IMR-90 (cell line): ENCODE results near the gene APPBP2. TPM values are rescaled to one million over a fixed set of nuclear protein-coding genes. Genes with fewer than 3 reads are reported as not detected.

Source experiments
- ATAC-seq: fragments of 200-7000 bp; cut with Tn5 transposase; 2 replicates; pipeline ENCODE4 v1.9.1; 2020; ENCODE audit warnings: low read depth, mild to moderate bottlenecking, moderate library complexity
- BruUV-seq: library from RNA; stranded (reverse); fragments of 400-500 nt; replicated peaks from 2 replicates; lab custom pipeline; 2021; lab: Mats Ljungman, UMichigan
- CTCF ChIA-PET: fragments of 300-600 bp; formaldehyde crosslinking; extraction: SDS; loops from one replicate; lab custom pipeline; 2021; ENCODE audit warnings: antibody characterized with exemption; lab: Yijun Ruan, JAX
- POLR2A ChIA-PET: fragments of 300-600 bp; sonication (Branson Sonifier 250); formaldehyde crosslinking; loops from one replicate; lab custom pipeline; 2022; ENCODE audit warnings: antibody characterized with exemption; ENCODE audit not compliant: unreplicated experiment; lab: Charles Lee
- DNase-seq: peaks from one replicate; pipeline ENCODE4 v3.0.0; 2013
- H2AFZ ChIP-seq: replicated peaks from 2 replicates; pipeline ENCODE3; 2013; ENCODE audit warnings: low read length, mild to moderate bottlenecking; ENCODE audit not compliant: poor library complexity
- H2AK5ac ChIP-seq: 2 replicates; pipeline ENCODE4 v1.6.1; 2013; ENCODE audit warnings: low read depth, low read length, inconsistent platforms
- H2AK9ac ChIP-seq: replicated peaks from 2 replicates; pipeline ENCODE3; 2013; ENCODE audit warnings: mild to moderate bottlenecking, low read depth, low read length, moderate library complexity; ENCODE audit not compliant: poor library complexity
- H2BK120ac ChIP-seq: 2 replicates; pipeline ENCODE4 v1.6.1; 2013; ENCODE audit warnings: low read depth, low read length, inconsistent platforms
- H2BK15ac ChIP-seq: 3 replicates; pipeline ENCODE4 v1.6.1; 2013; ENCODE audit warnings: low read depth, low read length, inconsistent platforms
- H2BK20ac ChIP-seq: 2 replicates; pipeline ENCODE4 v1.6.1; 2013; ENCODE audit warnings: low read depth, mild to moderate bottlenecking, inconsistent platforms, low read length, moderate library complexity
- H2BK5ac ChIP-seq: 2 replicates; pipeline ENCODE4 v1.6.1; 2013; ENCODE audit warnings: mild to moderate bottlenecking, low read depth, low read length, inconsistent platforms; ENCODE audit not compliant: poor library complexity, severe bottlenecking
- H3K14ac ChIP-seq: replicated peaks from 2 replicates; pipeline ENCODE4 v1.6.1; 2013; ENCODE audit warnings: low read depth, low read length, inconsistent platforms
- H3K18ac ChIP-seq: 2 replicates; pipeline ENCODE4 v1.6.1; 2013; ENCODE audit warnings: low read depth, low read length, control low read depth
- H3K23ac ChIP-seq: 2 replicates; pipeline ENCODE4 v1.6.1; 2013; ENCODE audit warnings: low read depth, low read length, inconsistent platforms
- H3K27ac ChIP-seq: 2 replicates; pipeline ENCODE4 v1.5.1; 2013; ENCODE audit warnings: mild to moderate bottlenecking, control low read depth, low read length; ENCODE audit not compliant: insufficient read depth
- H3K27me3 ChIP-seq: 2 replicates; pipeline ENCODE4 v1.6.1; 2013; ENCODE audit warnings: low read length; ENCODE audit not compliant: control insufficient read depth, insufficient read depth
- H3K36me3 ChIP-seq: 2 replicates; pipeline ENCODE4 v1.6.1; 2013; ENCODE audit warnings: low read length, mixed read lengths; ENCODE audit not compliant: control insufficient read depth, insufficient read depth
- H3K4ac ChIP-seq: 2 replicates; pipeline ENCODE4 v1.6.1; 2013; ENCODE audit warnings: low read depth, low read length, inconsistent platforms
- H3K4me1 ChIP-seq: 2 replicates; pipeline ENCODE4 v1.6.1; 2013; ENCODE audit warnings: low read length, mixed read lengths; ENCODE audit not compliant: control insufficient read depth, insufficient read depth
- H3K4me2 ChIP-seq: 2 replicates; pipeline ENCODE4 v1.6.1; 2013; ENCODE audit warnings: low read depth, mild to moderate bottlenecking, control low read depth, low read length, moderate library complexity
- H3K4me3 ChIP-seq: 2 replicates; pipeline ENCODE4 v1.5.1; 2013; ENCODE audit warnings: low read depth, mild to moderate bottlenecking, control low read depth, low read length, moderate library complexity; ENCODE audit not compliant: insufficient read depth
- H3K56ac ChIP-seq: 2 replicates; pipeline ENCODE4 v1.6.1; 2013; ENCODE audit warnings: low read length, inconsistent platforms; ENCODE audit not compliant: insufficient read depth; ENCODE audit errors: extremely low read depth
- H3K79me1 ChIP-seq, 2 experiments: 2 replicates each; pipeline ENCODE4 v1.6.1; 2013; ENCODE audit warnings: low read length in 2 of 2, inconsistent platforms in 1 of 2, low read depth in 1 of 2
- H3K9ac ChIP-seq: 2 replicates; pipeline ENCODE4 v1.6.1; 2013; ENCODE audit warnings: low read depth, low read length, control low read depth
- H3K9me1 ChIP-seq: 2 replicates; pipeline ENCODE4 v1.6.1; 2013; ENCODE audit warnings: low read length, inconsistent platforms; ENCODE audit not compliant: insufficient read depth
- H3K9me3 ChIP-seq: 2 replicates; pipeline ENCODE4 v1.6.1; 2013; ENCODE audit warnings: low read length; ENCODE audit not compliant: control insufficient read depth, insufficient read depth
- H4K20me1 ChIP-seq: 2 replicates; pipeline ENCODE4 v1.6.1; 2013; ENCODE audit warnings: low read length, inconsistent platforms; ENCODE audit not compliant: insufficient read depth
- H4K5ac ChIP-seq: 2 replicates; pipeline ENCODE4 v1.6.1; 2013; ENCODE audit warnings: mild to moderate bottlenecking, low read depth, low read length, control low read depth
- H4K8ac ChIP-seq, 2 experiments: 2 replicates each; pipeline ENCODE4 v1.6.1; 2013; ENCODE audit warnings: low read depth in 2 of 2, low read length in 2 of 2, control low read depth in 1 of 2, inconsistent platforms in 1 of 2
- H4K91ac ChIP-seq: 2 replicates; pipeline ENCODE4 v1.6.1; 2013; ENCODE audit warnings: low read depth, low read length, inconsistent platforms; ENCODE audit not compliant: insufficient read depth
- BHLHE40 ChIP-seq: fragments of 150-350 bp; IDR thresholded peaks from 2 replicates; pipeline ENCODE4 v1.6.1; 2016; ENCODE audit warnings: mild to moderate bottlenecking, low read depth, low read length
- MAFK ChIP-seq: IDR thresholded peaks from 2 replicates; pipeline ENCODE4 v1.6.1; 2012; ENCODE audit warnings: low read depth, low read length, improper control_type of control experiment
- MAZ ChIP-seq: IDR thresholded peaks from 2 replicates; pipeline ENCODE4 v1.6.1; 2012; ENCODE audit warnings: low read depth, mild to moderate bottlenecking, low read length, improper control_type of control experiment, moderate library complexity, borderline replicate concordance
- POLR2A ChIP-seq: IDR thresholded peaks from 2 replicates; pipeline ENCODE4 v1.6.1; 2012; ENCODE audit warnings: mild to moderate bottlenecking, low read depth, low read length
- RAD21 ChIP-seq: IDR thresholded peaks from 2 replicates; pipeline ENCODE4 v1.6.1; 2012; ENCODE audit warnings: low read length, improper control_type of control experiment
- RFX5 ChIP-seq: IDR thresholded peaks from 2 replicates; pipeline ENCODE4 v1.8.0; 2012; ENCODE audit warnings: low read depth, mild to moderate bottlenecking, low read length, moderate library complexity
- SMC3 ChIP-seq: fragments of 150-350 bp; IDR thresholded peaks from 2 replicates; pipeline ENCODE4 v1.6.1; 2016; ENCODE audit warnings: low read depth, mild to moderate bottlenecking, antibody characterized with exemption, low read length, moderate library complexity
- WGBS, 2 experiments: methylation state at CpG; one replicate each; pipeline versions ENCODE4 v1.1.5 to v1.1.7; 2013; ENCODE audit warnings: missing lambda C conversion rate in 2 of 2; ENCODE audit not compliant: insufficient read length in 1 of 2; ENCODE audit errors: extremely low coverage in 2 of 2; 5-methylcytosine and 5-hydroxymethylcytosine counted together
- dilution Hi-C: fragments of 300-500 bp; cut with HindIII; formaldehyde crosslinking; loops from one replicate; pipeline ENCODE4 v1.14.3; 2018; ENCODE audit warnings: low sequenced_read_pairs; ENCODE audit not compliant: unreplicated experiment
- in situ Hi-C: fragments of 300-500 bp; cut with MboI; formaldehyde crosslinking; loops from 3 replicates; pipeline ENCODE4 v1.14.3; 2019; ENCODE audit warnings: low sequenced_read_pairs, inconsistent platforms, mixed read lengths
- intact Hi-C: fragments of 100-400 bp; cut with micrococcal nuclease; formaldehyde crosslinking; loops from 2 replicates; pipeline ENCODE4 v1.10.0; 2022
- polyA plus RNA-seq, 3 experiments: library from polyadenylated mRNA; depleted of rRNA; stranded (reverse); fragments of >200 nt; gene quantifications; 2 replicates each; pipeline ENCODE4 v1.2.3, GENCODE V29; 2012; ENCODE audit warnings: low replicate concordance in 1 of 3
- total RNA-seq: library from RNA; depleted of rRNA; stranded (reverse); fragments of >200 nt; gene quantifications from 2 replicates; pipeline ENCODE4 v1.2.3, GENCODE V29; 2012
- TF ChIP-seq, protein P1 (sequence below): fragments of 150-350 bp; IDR thresholded peaks from 2 replicates; pipeline ENCODE4 v1.6.1; 2016; ENCODE audit warnings: low read depth, mild to moderate bottlenecking, low read length, moderate library complexity, borderline replicate concordance
- TF ChIP-seq, protein P2 (sequence below): fragments of 150-350 bp; IDR thresholded peaks from 2 replicates; pipeline ENCODE4 v1.6.1; 2017; ENCODE audit warnings: mild to moderate bottlenecking, antibody characterized with exemption, low read length, low read depth

The APPBP2 gene
- total and polyA plus RNA-seq, 2 of the 4 experiments (the other 2 are of a cell fraction) = 12.3 to 93.9 TPM

DNA sequence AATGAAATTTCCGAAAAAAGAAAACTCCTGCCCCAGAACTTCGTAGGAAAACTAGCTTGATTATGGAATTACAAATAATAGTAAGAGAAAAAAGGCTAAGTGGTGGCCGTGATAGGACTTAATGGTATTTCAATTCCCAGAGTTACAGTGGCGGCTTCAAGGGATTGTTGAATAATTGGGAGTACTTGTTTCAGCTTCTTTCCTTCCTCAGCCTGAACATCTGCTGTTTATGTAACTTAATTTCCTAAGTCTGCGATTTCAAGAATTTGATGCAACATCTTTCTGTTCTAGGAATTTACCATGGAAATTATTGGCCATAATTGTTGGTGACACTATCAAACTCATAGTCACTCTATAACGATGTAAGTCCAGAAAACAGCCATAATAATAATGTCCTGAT lies 684 bp upstream of the APPBP2 start:
- Histone ChIP-seq H3K27ac (no peak overlapping the region), H3K56ac (peak overlapping the region; percentile 78), H2BK5ac (peak overlapping the region; percentile 88), H3K9me3 (no peaks in the 10 kb centered on the region), H3K4me1 (peaks cover 6% of the 10 kb centered on the region; the same call in 1 of the 2 replicates), H3K36me3 (no peaks in the 10 kb centered on the region), H2BK15ac (no peak overlapping the region), H2AK5ac (no peak overlapping the region), H2AFZ (no peak overlapping the region), H4K5ac (peak overlapping the region; percentile 46; the same call in 1 of the 2 replicates), H3K18ac (peak overlapping the region; percentile 83; the same call in 1 of the 2 replicates), H3K14ac (peak overlapping the region; percentile 94; the same call in 1 of the 2 replicates), H4K8ac (peak overlapping the region; percentile 87 to 90; a peak in 2 of 4 replicates), H4K91ac (no peak overlapping the region), H3K9me1 (peaks cover 6% of the 10 kb centered on the region; the same call in 1 of the 2 replicates), H3K23ac (peak overlapping the region; percentile 94; the same call in 1 of the 2 replicates), H4K20me1 (peaks cover 40% of the 10 kb centered on the region), H2BK20ac (no peak overlapping the region), H3K4ac (no peak overlapping the region), H3K9ac (peak overlapping the region; percentile 96; the same call in 1 of the 2 replicates), H2AK9ac (no peak overlapping the region), H3K27me3 (no peaks in the 10 kb centered on the region), H2BK120ac (no peak overlapping the region), H3K79me1 (peaks cover 0 to 45% of the 10 kb centered on the region in 2 experiments; a peak in 2 of 4 replicates), H3K4me3 (peak overlapping the region; percentile 95), H3K4me2 (peak overlapping the region; percentile 79)
- intact Hi-C loops (loop anchor here (5.0 kb wide), 1 partner anchor 111 kb away; no protein-coding TSS in a partner anchor), dilution Hi-C loops (no loop called here), in situ Hi-C loops (loop anchor here (10.0 kb wide), 1 partner anchor 108 kb away; no protein-coding TSS in a partner anchor)
- TF ChIP-seq RAD21 = no peak
- no peak for TF ChIP-seq MAZ
- TF ChIP-seq, protein P1, sequence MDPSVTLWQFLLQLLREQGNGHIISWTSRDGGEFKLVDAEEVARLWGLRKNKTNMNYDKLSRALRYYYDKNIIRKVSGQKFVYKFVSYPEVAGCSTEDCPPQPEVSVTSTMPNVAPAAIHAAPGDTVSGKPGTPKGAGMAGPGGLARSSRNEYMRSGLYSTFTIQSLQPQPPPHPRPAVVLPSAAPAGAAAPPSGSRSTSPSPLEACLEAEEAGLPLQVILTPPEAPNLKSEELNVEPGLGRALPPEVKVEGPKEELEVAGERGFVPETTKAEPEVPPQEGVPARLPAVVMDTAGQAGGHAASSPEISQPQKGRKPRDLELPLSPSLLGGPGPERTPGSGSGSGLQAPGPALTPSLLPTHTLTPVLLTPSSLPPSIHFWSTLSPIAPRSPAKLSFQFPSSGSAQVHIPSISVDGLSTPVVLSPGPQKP = no peak
- no peak for TF ChIP-seq SMC3
- TF ChIP-seq, protein P2, sequence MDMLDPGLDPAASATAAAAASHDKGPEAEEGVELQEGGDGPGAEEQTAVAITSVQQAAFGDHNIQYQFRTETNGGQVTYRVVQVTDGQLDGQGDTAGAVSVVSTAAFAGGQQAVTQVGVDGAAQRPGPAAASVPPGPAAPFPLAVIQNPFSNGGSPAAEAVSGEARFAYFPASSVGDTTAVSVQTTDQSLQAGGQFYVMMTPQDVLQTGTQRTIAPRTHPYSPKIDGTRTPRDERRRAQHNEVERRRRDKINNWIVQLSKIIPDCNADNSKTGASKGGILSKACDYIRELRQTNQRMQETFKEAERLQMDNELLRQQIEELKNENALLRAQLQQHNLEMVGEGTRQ = no peak
- TF ChIP-seq RFX5 = no peak
- no peak for TF ChIP-seq POLR2A
- TF ChIP-seq BHLHE40 = no peak
- TF ChIP-seq MAFK = no peak
- BruUV-seq = no TSS peak
- WGBS, 2 experiments = no CpG with 5 or more reads among the region's 6 CpGs
- ATAC-seq (no peak), DNase-seq (peak; percentile 48)
- CTCF ChIA-PET = interaction anchor here (0.6 to 1.0 kb wide), 2 partner anchors 43 to 119 kb away, joined by 3 read pairs; no protein-coding TSS in a partner anchor
- POLR2A ChIA-PET = interaction anchor here (0.6 kb wide), 2 partner anchors 28 to 682 kb away, joined by 3 to 4 read pairs; no protein-coding TSS in a partner anchor
